Measurements from ENCODE around the gene ST7L.

Gene ST7L

DNA sequence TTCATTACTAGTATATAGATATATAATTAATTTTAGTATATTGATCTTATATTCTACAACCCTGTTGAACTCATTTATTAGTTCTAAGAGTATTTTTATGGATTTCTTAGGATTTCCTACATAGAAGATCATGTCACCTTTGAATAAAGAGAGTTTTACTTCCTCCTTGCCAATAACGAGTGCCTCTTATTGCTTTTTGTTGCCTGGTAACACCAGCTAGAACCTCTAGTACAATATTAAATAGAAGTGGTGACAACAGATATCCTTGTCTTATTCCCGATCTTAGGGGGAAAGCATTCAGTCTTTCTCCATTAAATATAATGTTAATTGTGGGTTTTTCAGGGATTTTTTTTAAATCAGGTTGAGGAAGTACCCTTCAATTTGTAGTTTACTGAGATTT is 69.4 kb downstream of the ST7L start:
- no peak overlapping the region for H3K9ac ChIP-seq (ENCODE audit: low read length)
- no peaks in the 10 kb centered on the region for H3K36me3 ChIP-seq (replicated peaks; ENCODE audit: insufficient read depth, low read length)
- no peaks in the 10 kb centered on the region for H3K27me3 ChIP-seq (replicated peaks; ENCODE audit: insufficient read depth, low read length)
- TF ChIP-seq, protein P1, sequence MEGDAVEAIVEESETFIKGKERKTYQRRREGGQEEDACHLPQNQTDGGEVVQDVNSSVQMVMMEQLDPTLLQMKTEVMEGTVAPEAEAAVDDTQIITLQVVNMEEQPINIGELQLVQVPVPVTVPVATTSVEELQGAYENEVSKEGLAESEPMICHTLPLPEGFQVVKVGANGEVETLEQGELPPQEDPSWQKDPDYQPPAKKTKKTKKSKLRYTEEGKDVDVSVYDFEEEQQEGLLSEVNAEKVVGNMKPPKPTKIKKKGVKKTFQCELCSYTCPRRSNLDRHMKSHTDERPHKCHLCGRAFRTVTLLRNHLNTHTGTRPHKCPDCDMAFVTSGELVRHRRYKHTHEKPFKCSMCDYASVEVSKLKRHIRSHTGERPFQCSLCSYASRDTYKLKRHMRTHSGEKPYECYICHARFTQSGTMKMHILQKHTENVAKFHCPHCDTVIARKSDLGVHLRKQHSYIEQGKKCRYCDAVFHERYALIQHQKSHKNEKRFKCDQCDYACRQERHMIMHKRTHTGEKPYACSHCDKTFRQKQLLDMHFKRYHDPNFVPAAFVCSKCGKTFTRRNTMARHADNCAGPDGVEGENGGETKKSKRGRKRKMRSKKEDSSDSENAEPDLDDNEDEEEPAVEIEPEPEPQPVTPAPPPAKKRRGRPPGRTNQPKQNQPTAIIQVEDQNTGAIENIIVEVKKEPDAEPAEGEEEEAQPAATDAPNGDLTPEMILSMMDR (IDR thresholded peaks at IDR 0.05; ENCODE audit: low read length) = no peak
- TF ChIP-seq EZH2phosphoT487 (IDR thresholded peaks at IDR 0.05; ENCODE audit: low read length) = no peak
- no peak for TF ChIP-seq EZH2 (optimal IDR thresholded peaks at IDR 0.05; ENCODE audit: low read depth, low read length)
- no peaks in the 10 kb centered on the region for H3F3A ChIP-seq (ENCODE audit: insufficient read depth, low read length)
- no peaks in the 10 kb centered on the region for H4K20me1 ChIP-seq (ENCODE audit: insufficient read depth, low read length)
- no peak for DNase-seq
- H3K4me1 ChIP-seq (ENCODE audit: low read length) = no peaks in the 10 kb centered on the region
- no peak overlapping the region for H2AFZ ChIP-seq (ENCODE audit: low read length)
- H3K9me2 ChIP-seq (replicated peaks; ENCODE audit: insufficient read depth, low read length) = no peaks in the 10 kb centered on the region
- no peak overlapping the region for H3K27ac ChIP-seq (ENCODE audit: low read length)
- no peaks in the 10 kb centered on the region for H3K79me2 ChIP-seq (ENCODE audit: low read length)
- no peak overlapping the region for H3K4me2 ChIP-seq (ENCODE audit: low read depth, low read length)
- H3K4me3 ChIP-seq (ENCODE audit: low read length) = no peak overlapping the region
- no peaks in the 10 kb centered on the region for H3K9me3 ChIP-seq (replicated peaks; ENCODE audit: insufficient read depth, low read length)

DNA sequence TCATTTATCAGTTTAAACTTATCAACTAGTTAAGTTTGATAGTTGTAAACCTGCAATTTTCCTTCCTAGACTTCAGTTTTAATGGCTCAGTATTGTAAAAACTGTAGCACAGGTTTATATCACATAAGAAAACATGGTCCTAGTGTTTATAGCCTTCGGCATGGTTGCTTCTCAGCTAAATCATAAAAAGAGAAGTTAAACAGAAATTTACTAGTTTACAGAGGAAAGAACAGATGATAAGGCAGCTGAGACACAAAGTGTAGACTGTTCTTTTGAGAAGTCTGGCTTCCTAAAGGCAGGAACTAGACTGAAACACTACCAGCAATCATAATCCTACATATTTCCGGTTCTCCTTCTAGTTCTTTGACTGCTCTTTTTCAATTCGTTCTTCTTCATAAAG is 70.4 kb downstream of the ST7L start:
- Histone ChIP-seq H3K4me3 (ENCODE audit: low read length) (no peak overlapping the region), H3K79me2 (ENCODE audit: low read length) (no peaks in the 10 kb centered on the region), H3K9me3 (replicated peaks; ENCODE audit: insufficient read depth, low read length) (no peaks in the 10 kb centered on the region), H3K27ac (ENCODE audit: low read length) (no peak overlapping the region), H4K20me1 (ENCODE audit: insufficient read depth, low read length) (no peaks in the 10 kb centered on the region), H3K4me1 (ENCODE audit: low read length) (no peaks in the 10 kb centered on the region), H3K9me2 (replicated peaks; ENCODE audit: insufficient read depth, low read length) (no peaks in the 10 kb centered on the region), H3F3A (ENCODE audit: insufficient read depth, low read length) (no peaks in the 10 kb centered on the region), H3K9ac (ENCODE audit: low read length) (no peak overlapping the region), H3K36me3 (replicated peaks; ENCODE audit: insufficient read depth, low read length) (no peaks in the 10 kb centered on the region), H3K27me3 (replicated peaks; ENCODE audit: insufficient read depth, low read length) (no peaks in the 10 kb centered on the region), H3K4me2 (ENCODE audit: low read depth, low read length) (no peak overlapping the region), H2AFZ (ENCODE audit: low read length) (no peak overlapping the region)
- TF ChIP-seq, protein P1 (IDR thresholded peaks at IDR 0.05; ENCODE audit: low read length) = no peak
- TF ChIP-seq EZH2 (optimal IDR thresholded peaks at IDR 0.05; ENCODE audit: low read depth, low read length) (no peak), EZH2phosphoT487 (IDR thresholded peaks at IDR 0.05; ENCODE audit: low read length) (no peak)
- no peak for DNase-seq

DNA sequence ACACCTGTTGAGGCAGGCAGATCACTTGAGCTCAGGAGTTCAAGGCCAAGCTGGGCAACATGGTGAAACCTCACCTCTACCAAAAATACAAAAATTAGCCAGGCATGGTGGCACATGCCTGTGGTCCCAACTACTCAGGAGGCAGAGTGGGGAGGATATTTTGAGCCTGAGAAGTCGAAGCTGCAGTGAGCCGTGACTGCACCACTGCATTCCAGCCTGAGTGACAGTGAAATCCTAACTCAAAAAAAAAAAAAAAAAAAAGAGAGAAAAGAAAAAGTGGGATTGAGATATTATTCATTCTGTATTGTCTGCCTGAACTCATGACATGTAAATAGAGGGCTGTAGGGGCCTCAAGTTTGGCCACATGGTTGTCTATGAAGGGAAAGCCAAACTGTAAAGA is 72.9 kb downstream of the ST7L start:
- Histone ChIP-seq H4K20me1 (ENCODE audit: insufficient read depth, low read length) (no peaks in the 10 kb centered on the region), H3K4me1 (ENCODE audit: low read length) (no peaks in the 10 kb centered on the region), H3K9ac (ENCODE audit: low read length) (no peak overlapping the region), H3F3A (ENCODE audit: insufficient read depth, low read length) (no peaks in the 10 kb centered on the region), H3K79me2 (ENCODE audit: low read length) (no peaks in the 10 kb centered on the region), H3K27me3 (replicated peaks; ENCODE audit: insufficient read depth, low read length) (no peaks in the 10 kb centered on the region), H3K9me2 (replicated peaks; ENCODE audit: insufficient read depth, low read length) (no peaks in the 10 kb centered on the region), H2AFZ (ENCODE audit: low read length) (no peak overlapping the region), H3K4me3 (ENCODE audit: low read length) (no peak overlapping the region), H3K9me3 (replicated peaks; ENCODE audit: insufficient read depth, low read length) (no peaks in the 10 kb centered on the region), H3K36me3 (replicated peaks; ENCODE audit: insufficient read depth, low read length) (no peaks in the 10 kb centered on the region), H3K4me2 (ENCODE audit: low read depth, low read length) (no peak overlapping the region), H3K27ac (ENCODE audit: low read length) (no peak overlapping the region)
- DNase-seq = no peak
- TF ChIP-seq EZH2 (optimal IDR thresholded peaks at IDR 0.05; ENCODE audit: low read depth, low read length) (no peak), EZH2phosphoT487 (IDR thresholded peaks at IDR 0.05; ENCODE audit: low read length) (no peak)
- TF ChIP-seq, protein P1 (IDR thresholded peaks at IDR 0.05; ENCODE audit: low read length) = no peak
